ENCODE results near the gene PCGF5.
"Not testable (repeated sequence)": the region's sequence is repeated elsewhere in the genome, so short reads cannot be mapped to it uniquely, and the experiment has no call there.

PCGF5 gene

GRCh38 chr10:91287912-91288311 is 67.4 kb downstream of the PCGF5 start:
- no peak for DNase-seq

- DNase-seq = no peak
Measured at GRCh38 chr10:91289305-91289704, 68.8 kb downstream of the PCGF5 start.

- no peak for DNase-seq
Measured at GRCh38 chr10:91290607-91291006, 70.1 kb downstream of the PCGF5 start.

GRCh38 chr10:91294134-91294906 is 73.9 kb downstream of the PCGF5 start:
- DNase-seq = no peak

GRCh38 chr10:91295346-91295745 is 74.9 kb downstream of the PCGF5 start:
- DNase-seq = no peak

- DNase-seq = no peak
Measured at GRCh38 chr10:91296471-91296870, 76.0 kb downstream of the PCGF5 start.

- DNase-seq = no peak
Measured at GRCh38 chr10:91298224-91298871, 77.9 kb downstream of the PCGF5 start.

- DNase-seq = no peak
Measured at GRCh38 chr10:91299999-91300575, 79.6 kb downstream of the PCGF5 start.

GRCh38 chr10:91302946-91303345 is 82.5 kb downstream of the PCGF5 start:
- not testable (repeated sequence) for DNase-seq

- not testable (repeated sequence) for DNase-seq
Measured at GRCh38 chr10:91305979-91306378, 85.5 kb downstream of the PCGF5 start.

GRCh38 chr10:91307489-91307888 is 87.0 kb downstream of the PCGF5 start:
- no peak for DNase-seq

- no peak for DNase-seq
Measured at GRCh38 chr10:91309711-91310110, 89.2 kb downstream of the PCGF5 start.

GRCh38 chr10:91311601-91312381 is 91.3 kb downstream of the PCGF5 start:
- no peak for DNase-seq

GRCh38 chr10:91312382-91312733 is 91.9 kb downstream of the PCGF5 start:
- no peak for DNase-seq

- DNase-seq = no peak
Measured at GRCh38 chr10:91313796-91314485, 93.5 kb downstream of the PCGF5 start.

- DNase-seq = no peak
Measured at GRCh38 chr10:91316486-91316885, 96.0 kb downstream of the PCGF5 start.

- DNase-seq = no peak
Measured at GRCh38 chr10:91317541-91317940, 97.1 kb downstream of the PCGF5 start.

- DNase-seq = no peak
Measured at GRCh38 chr10:91319336-91319735, 98.9 kb downstream of the PCGF5 start.

- not testable (repeated sequence) for DNase-seq
Measured at GRCh38 chr10:91323293-91323905, 102.9 kb downstream of the PCGF5 start.

GRCh38 chr10:91328320-91328984 is 108.0 kb downstream of the PCGF5 start:
- no peak for DNase-seq
